Measurements from ENCODE around the gene RAMP2.

The RAMP2 gene

DNA sequence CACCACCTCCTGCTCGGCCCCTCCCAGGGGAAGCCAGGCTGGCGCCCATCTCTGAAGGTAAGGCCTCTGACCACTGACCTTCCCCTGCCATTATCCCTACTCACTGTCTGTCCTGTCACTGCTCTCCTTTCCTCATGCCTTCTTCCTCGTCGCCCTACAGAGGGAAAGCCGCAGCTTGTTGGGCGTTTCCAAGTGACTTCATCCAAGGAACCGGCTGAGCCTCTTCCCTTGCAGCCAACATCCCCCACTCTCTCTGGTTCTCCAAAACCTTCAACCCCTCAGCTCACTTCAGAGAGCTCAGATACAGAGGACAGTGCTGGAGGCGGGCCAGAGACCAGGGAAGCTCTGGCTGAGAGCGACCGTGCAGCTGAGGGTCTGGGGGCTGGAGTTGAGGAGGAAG is 34.4 kb downstream of the RAMP2 start:
- DNase-seq: no peak

- no peak for DNase-seq
These were observed 35.2 kb downstream of the RAMP2 start for GRCh38 chr17:42796066-42796758.

DNA sequence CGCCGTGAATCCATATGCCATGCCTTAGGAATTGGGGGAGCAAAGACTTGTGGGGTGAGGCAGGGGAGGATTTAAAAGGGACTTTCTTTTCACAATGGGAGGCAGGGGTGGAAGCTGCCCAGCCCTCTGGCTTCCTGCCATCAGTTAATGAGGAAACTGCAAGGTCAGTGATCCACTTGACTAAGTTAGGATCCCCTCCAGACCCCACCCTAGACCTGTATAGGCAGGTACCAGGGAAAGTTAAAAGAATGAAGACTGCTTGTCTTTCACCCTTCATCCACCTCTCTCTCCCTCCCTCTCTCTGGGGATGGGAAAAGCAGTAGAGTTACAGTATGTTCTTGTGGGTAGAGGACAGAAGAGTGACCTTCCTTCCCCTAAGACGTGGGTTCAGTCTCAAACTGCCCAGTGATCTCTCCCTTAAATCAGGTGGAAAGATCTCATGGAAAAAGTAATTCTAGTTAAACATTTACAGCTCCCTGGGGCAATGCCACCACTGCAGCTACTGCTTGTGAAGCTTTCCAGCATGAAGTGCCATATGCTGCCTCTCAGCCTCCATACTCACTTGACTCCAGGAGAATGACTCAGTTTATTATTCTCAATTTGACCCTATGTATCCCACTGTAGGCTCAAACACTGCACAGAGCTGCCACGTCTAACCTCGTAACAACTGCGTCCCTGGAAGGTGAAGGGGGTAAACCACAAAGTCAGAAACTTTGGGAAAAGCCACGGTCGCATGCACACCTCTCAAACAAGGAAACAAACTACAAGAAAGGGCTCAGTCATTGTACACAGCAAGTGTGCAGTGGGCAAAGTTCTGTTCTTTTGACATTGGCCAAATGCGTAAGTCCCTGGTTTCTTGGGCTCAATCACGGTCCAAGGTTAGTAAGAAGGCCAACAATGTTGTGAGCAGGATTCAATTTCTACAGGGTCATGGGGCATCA is 36.3 kb downstream of the RAMP2 start:
- DNase-seq: no peak

DNA sequence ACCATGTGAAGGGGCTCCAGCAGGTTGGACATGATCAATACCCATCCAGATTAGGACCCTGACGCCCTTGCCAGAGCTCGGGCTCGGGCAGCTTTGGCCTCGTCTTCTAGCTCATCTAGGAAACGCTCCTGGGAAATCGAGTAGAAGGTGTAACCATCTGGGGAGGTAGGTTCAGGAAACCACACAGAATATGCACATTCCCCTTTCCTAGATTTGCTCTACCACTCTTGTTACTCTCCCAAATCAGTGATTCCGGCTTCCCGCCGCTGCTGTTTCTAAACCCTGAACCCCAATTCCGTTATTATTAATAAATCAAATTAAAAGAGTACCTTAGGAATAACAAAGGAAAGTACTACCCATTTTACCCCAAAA is 37.0 kb downstream of the RAMP2 start:
- DNase-seq: no peak

- DNase-seq: peak; percentile 78 to 91
These were observed 37.7 kb downstream of the RAMP2 start, which contains the start of the genes CNTD1 and COA3 for GRCh38 chr17:42798383-42799380. TSS of gene CNTD1 (plus strand) at chr17:42798861. CDS start at chr17:42799068, 207 bp downstream. TSS of gene COA3 (minus strand) at chr17:42798704. CDS start at chr17:42798681, 23 bp downstream.

GRCh38 chr17:42803074-42803883 is 42.3 kb downstream of the RAMP2 start:
- DNase-seq: no peak

DNA sequence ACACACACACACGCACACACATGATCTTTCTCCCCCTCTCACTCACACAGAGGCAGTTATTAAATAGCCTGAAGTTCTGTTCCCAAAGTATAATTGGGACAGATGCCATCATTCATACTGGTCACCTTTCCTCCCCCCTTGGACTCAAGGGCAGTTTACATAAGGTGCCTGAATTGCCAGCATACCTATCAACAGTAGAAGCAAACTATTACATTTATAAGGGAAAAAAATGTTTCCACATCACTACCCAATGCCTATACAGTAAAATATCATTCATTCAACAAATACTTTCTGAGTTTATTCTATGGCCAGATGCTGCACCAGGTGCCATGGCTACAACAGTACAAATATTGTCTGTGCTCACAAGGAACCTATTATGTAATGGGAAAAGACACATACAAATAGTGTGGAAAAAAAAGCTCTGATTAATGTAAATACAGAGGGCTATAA is 43.9 kb downstream of the RAMP2 start:
- peak; percentile 44 to 88 for DNase-seq

- no peak for DNase-seq
These were observed 45.2 kb downstream of the RAMP2 start for GRCh38 chr17:42806249-42806648.

DNA sequence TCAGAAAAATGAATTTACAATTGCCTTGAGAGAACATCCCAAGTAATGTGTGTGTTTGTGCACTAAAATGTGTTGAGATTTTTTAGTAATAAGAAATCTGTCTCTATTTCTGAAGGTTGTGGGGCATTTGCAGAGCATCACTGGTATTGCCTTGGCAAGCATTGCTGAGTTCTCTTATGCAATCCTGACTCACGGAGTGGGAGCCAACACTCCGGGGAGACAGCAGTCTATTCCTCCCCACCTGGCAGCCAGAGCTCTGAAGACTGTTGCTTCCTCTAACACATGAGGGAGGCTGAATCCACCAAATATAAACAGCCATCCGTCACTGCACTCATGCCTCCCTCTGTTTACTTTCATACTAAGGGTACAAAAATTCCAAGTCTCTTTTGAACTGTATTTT is 48.2 kb downstream of the RAMP2 start:
- no peak for DNase-seq

Data from NCI-H2081 (cell line).